GM18909 (cell line): ENCODE results near the gene RAB11FIP3.
"Not testable (repeated sequence)": the region's sequence is repeated elsewhere in the genome, so short reads cannot be mapped to it uniquely, and the experiment has no call there.

Experiments
- ATAC-seq: cut with Tn5 transposase; IDR thresholded peaks from one replicate; pipeline ENCODE4 v1.9.1; 2021; ENCODE audit warnings: mild to moderate bottlenecking; ENCODE audit not compliant: unreplicated experiment, poor library complexity

The RAB11FIP3 gene

GRCh38 chr16:483341-484075 is 58.1 kb downstream of the RAB11FIP3 start:
- no peak for ATAC-seq

- ATAC-seq: no peak
These were observed 64.2 kb downstream of the RAB11FIP3 start for GRCh38 chr16:489606-490005.

DNA sequence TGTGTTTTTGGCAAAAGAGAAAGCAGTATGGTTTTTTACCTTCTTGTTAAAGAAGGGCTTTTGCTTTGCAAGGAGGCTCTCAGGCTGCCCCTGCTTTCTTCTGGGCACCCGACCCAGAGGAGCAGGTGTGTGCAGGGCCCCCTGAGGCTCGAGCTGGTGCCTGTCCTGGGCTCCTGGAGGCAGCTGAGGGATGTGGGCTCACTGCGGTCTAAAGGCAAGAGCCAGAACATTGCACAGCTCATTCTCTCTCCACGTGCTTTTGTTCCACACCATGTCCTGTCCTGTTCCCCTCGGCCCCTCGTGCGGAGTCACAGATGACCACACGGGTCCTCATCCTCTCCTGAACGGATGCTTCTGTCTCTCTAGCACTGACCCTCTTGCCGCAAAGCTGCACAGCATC is 65.3 kb downstream of the RAB11FIP3 start:
- ATAC-seq: no peak

DNA sequence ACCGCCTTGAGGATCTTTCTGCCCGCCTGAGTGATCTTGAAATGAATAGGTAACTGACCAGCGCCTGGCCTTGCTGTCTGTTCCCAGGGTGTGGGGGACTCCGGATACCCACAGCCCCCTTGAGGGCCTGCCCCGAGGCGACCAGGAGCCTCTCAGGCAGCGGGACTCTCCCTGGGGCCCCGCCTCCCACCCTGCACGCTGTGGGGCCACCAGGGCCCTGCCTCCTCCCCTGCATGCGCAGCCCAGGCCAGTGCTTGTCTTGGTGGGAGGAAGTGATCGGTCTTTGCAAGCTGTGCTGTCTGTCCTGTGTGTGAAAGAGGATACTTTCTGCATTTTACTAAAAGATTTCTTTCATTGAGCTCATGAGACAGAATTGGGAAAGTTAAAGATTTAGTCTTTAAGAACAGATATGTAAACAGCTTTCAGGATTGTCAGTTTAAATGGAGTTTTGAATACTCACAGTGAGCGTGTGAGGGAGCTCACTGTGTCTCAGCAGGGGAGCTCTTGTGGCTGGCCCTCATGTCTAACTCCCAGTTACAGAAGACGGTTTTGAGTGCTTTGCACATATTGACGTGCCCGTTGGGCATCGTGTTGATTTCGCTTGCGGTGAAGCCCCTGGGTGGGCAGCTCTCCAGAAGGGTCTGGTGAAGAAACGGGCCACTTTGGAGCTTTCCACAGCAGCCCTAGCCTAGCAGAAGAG is 65.9 kb downstream of the RAB11FIP3 start:
- no peak for ATAC-seq

- no peak for ATAC-seq
These were observed 66.9 kb downstream of the RAB11FIP3 start for GRCh38 chr16:492211-492875.

GRCh38 chr16:494676-495075 is 69.2 kb downstream of the RAB11FIP3 start:
- ATAC-seq: not testable (repeated sequence)

GRCh38 chr16:495127-495748 is 69.8 kb downstream of the RAB11FIP3 start:
- ATAC-seq: no peak

DNA sequence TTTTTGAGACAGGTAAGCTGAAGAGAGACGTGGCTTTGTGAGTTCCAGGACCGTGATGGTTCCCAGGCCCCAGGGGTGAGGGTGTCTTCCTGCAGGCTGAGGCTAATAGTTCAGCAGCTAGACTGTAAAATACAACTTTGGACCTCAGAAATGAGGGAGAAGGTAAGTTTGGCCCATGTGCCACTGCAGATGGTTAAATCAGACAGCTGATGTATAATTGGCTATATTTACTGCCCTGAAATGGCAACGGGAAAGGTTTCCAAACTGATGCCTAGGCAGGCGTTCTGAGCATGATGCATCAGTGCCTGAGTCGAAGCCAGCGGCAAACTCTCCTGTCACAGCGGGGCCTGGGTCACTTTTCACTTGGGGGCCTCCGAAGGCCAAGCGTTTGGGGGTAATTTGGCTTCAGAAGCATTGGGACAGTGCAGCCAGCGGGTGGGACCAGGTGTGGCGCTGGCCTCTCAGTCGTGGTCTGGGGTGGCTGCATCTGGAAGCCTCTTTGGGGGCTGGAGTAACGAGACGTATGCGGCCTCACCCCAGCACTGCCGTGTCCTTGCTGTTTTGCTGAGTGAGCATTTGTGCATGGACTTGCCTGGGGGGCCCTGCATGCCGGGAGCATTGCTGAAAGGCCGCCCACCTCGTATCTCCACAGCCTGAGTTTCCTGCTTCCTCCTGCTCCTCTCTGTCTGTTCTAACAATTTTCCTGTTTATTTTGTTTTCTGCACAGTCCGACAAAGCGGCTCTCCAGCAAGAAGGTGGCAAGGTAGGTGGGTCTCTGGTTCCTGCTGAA is 70.8 kb downstream of the RAB11FIP3 start:
- no peak for ATAC-seq

DNA sequence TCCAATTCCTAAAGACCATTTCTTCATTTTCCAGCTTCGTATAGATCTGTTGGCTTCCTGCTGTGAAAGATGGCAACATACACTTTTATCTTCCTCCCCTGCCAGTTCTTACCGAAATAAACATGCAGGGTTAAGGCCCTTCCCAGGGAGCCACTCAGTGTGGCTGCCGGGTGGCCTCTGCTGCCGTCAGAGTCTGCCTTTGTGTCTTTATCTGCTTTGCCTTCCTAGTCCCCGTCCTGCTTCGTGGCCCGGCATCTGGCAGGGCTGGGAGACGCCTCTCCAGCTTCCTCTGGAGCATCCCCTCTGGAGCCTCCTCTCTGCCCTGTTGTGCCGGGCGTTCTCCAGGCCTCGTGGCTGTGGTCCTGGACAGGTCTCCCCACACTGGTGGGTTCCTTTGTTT is 71.8 kb downstream of the RAB11FIP3 start:
- ATAC-seq: no peak

DNA sequence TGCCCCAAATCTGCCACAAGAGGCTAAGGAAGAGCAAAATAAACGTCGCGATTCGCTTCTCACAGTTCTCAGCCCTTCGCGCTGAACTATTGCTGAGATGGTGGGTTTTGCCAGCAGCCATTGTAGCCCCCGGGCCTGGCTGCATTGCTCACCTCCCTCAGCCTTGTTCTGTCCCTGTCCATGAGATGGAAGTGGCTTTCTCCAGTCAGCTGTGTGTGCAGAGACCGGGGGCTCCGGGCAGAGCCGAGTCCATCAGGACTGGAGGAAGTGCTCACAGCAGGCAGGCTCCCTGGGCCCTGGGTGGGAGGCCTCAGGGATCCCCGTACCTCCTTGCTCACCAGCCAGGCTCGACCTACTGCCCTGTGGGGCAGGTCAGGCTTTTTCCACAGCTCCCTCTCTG is 74.5 kb downstream of the RAB11FIP3 start:
- no peak for ATAC-seq

DNA sequence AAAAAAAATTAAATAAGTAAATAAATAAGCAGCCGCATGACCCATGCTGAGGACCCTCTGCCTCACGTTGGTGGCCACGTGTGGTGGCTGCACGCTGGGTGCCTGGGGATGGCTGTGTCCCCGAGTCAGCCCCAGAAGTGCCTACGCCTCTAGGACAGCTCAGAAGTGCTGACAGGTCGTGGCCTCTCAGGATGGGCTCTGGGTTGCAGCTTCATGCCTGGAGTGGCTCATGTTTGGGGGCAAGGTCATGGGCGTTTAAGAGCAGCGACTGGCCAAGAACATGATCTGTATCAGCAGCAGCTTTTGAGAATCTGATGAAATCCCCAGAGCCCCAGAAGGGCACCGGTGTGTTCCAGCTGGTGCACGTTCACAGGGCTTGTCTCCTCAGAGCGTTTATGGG is 75.3 kb downstream of the RAB11FIP3 start:
- no peak for ATAC-seq

DNA sequence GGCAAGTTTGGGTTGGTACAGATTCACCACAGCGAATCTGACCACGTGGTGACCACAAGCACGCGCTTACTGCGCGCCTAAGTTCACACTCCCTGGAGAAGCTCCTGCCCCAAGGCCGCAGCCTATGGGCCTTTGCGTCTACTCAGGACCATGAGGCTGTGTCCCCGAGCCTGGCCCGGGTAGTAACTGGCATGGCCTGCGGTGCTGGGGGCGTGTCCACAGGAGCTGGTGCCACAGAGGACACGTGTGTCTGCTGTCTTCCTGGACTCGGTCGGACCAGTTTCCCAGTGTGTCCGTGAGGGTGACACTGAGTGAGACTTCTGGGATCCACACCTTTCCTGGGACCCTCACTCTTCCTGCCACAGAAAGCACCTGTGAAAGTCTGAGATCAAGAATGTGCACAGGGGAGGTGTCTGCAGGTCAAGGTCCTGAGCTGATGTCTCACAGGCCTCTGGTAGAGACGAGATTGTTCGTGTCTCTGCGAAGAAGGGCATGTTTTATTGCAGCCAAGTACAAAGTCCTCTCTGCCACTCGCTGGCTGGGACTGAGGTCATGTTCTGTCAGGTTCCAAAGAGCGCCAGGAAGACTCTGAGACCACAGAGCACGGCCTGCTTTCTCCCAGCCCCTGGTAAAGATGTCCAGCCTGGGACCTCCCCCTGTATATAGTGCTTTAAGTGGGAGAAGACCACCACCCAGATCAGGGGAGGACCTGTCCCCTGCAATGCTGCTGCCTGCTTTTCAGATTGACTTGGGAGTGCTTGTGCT is 76.9 kb downstream of the RAB11FIP3 start:
- ATAC-seq: no peak

DNA sequence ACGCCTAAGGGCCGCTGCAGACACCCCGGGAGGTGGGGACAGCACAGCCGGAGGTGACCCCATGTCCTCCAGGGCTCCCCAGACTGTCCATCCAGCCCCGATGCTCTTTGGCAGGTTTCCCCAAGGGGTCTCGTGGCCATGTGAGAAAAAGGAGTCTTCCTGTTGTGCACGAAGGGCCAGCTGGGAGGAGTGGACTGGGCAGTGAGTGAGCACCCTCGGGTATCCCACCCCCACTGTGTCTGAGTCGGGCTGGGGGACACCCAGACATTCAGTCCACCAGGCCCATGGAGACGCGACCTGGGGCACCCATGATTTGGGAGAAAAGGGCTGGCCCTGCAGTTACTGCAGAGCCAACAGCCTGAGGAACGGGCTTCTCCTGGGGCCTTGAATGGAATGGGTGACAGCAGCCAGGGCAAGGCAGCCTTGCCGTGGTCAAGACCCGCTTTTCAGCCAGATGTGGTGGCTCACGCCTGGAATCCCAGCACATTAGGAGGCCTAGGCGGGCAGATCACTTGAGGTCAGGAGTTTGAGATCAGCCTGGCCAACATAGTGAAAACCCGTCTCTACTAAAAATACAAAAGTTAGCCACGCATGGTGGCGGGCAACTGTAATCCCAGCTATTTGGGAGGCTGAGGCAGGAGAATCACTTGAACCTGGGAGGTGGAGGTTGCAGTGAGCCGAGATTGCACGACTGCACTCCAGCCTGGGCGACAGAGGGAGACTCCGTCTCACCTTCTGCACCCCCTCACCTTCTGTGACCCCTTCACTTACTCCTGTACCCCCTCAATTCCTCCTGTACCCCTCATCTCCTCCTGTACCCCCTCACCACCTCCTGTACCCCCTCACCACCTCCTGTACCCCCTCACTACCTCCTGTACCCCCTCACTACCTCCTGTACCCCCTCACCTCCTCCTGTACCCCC is 78.0 kb downstream of the RAB11FIP3 start:
- no peak for ATAC-seq

DNA sequence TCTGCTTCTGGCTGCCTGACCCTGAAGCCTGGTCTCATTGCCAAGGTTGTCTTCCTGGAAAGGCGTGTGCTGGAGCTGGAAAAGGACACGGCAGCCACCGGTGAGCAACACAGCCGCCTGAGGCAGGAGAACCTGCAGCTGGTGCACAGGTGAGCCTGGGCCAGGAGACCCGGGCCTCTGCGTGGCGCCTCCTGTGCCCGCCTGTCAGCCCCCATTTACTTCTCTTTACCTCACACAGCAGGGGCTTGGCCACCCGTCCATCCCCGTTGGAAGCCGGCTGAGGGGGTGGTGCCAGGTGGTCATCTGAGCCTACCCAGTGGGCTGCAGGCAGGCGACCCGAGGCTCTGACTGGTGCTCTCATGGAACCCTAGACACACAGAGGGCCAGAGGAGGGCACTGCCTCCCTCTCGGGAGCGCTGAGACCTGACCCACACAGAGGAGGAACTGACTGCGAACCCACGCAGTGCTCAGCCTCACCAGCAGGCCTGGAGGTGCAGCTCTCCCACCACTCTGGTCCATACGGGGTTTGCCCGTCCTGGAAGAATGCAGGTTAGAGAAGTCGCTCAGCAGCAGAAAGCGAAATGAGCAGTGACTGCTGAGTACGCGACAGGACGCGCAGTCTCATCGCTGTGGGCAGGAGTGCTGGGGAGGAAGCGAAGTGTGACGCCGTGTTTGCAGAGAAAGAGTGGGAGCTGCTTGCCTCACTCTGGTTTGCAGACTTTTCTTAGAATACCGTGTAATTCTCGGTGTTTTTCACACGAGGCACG is 80.2 kb downstream of the RAB11FIP3 start:
- no peak for ATAC-seq

GRCh38 chr16:506246-506546 is 80.7 kb downstream of the RAB11FIP3 start:
- ATAC-seq: no peak

GRCh38 chr16:507527-507926 is 82.1 kb downstream of the RAB11FIP3 start:
- ATAC-seq: not testable (repeated sequence)

- ATAC-seq: no peak
These were observed 82.5 kb downstream of the RAB11FIP3 start for GRCh38 chr16:507996-508395.
